Forelimb muscle (tissue), 1 donor: Measurements from ENCODE around the gene PODXL. TPM values are rescaled to one million over a fixed set of nuclear protein-coding genes. Genes with fewer than 3 reads are reported as not detected.
"Not testable (repeated sequence)": the region's sequence is repeated elsewhere in the genome, so short reads cannot be mapped to it uniquely, and the experiment has no call there.

Source experiments
- DNase-seq: peaks from one replicate; pipeline ENCODE4 v3.0.0-alpha.2; 2013; ENCODE audit warnings: low read depth
- polyA plus RNA-seq: library from polyadenylated mRNA; unstranded; fragments of 120-200 nt; gene quantifications from one replicate; pipeline ENCODE4 v1.2.1, GENCODE V29; 2013; ENCODE audit not compliant: insufficient read length

Gene PODXL
- polyA plus RNA-seq, 1 donor: 75.3 TPM

GRCh38 chr7:131495669-131496498, 60.5 kb downstream of the PODXL start:
- no peak for DNase-seq

GRCh38 chr7:131494182-131494581, 62.2 kb downstream of the PODXL start:
- no peak for DNase-seq

GRCh38 chr7:131493581-131493980, 62.8 kb downstream of the PODXL start:
- no peak for DNase-seq

GRCh38 chr7:131493081-131493480, 63.3 kb downstream of the PODXL start:
- no peak for DNase-seq

- no peak for DNase-seq
These were observed 66.5 kb downstream of the PODXL start for GRCh38 chr7:131489881-131490280.

DNA sequence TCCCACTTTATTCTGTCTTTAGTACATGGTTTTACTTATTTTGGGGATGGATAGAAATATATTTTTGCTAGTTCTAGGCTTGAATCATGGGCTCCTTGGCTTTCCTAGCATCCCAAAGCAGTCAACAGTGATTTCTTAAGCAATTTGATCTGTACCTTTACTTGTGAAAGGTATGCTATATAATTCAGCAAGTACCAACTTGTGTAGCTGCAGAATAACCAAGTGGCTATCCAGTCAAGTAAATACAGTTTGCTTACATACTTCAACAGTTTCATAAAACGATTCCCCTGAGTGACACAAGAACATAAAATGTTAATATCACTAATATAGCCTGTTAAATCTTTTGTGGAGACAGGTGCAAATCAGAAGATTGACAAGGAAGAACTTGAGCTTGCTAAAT, 67.2 kb downstream of the PODXL start:
- no peak for DNase-seq

- DNase-seq: no peak
These were observed 68.1 kb downstream of the PODXL start for GRCh38 chr7:131488361-131488760.

GRCh38 chr7:131487217-131487616, 69.2 kb downstream of the PODXL start:
- DNase-seq: no peak

DNA sequence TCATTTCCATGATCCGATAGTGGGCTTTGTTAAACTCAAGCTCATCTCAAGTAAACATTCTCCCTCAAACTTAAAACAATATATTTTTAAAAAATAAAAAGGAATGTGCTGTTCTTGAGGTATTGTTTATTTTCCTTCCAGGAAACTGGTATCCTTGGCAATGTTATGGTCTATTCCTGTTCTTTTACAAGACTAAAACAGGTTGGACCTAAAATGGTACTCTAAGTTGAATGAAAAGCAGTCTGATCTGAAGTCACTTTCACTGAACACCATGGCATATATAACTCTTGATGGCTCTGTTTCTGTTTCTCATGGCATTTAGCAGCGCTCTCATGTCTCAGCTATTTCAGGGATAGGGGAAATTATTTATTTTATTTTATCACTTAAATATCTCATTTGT, 70.1 kb downstream of the PODXL start:
- no peak for DNase-seq

GRCh38 chr7:131483586-131483985, 72.8 kb downstream of the PODXL start:
- DNase-seq: no peak

DNA sequence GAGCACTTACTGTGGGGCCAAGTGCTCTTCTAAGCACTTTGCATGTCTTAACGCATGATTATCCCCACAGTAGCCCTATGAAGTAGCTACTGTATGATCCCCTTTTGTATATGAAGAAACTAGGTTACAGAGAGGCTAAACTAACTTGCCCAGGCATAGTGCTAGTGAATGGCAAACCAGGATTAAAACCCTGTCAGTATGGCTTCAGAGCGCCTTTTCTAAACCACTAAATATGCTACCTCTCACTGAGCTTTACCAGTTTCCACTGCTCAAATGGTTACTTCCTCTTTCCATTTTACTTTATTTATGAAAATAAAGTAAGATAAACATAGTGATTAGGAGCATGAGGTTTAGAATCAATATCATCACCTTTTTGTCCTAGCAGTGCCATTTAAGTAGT, 73.6 kb downstream of the PODXL start:
- no peak for DNase-seq

DNA sequence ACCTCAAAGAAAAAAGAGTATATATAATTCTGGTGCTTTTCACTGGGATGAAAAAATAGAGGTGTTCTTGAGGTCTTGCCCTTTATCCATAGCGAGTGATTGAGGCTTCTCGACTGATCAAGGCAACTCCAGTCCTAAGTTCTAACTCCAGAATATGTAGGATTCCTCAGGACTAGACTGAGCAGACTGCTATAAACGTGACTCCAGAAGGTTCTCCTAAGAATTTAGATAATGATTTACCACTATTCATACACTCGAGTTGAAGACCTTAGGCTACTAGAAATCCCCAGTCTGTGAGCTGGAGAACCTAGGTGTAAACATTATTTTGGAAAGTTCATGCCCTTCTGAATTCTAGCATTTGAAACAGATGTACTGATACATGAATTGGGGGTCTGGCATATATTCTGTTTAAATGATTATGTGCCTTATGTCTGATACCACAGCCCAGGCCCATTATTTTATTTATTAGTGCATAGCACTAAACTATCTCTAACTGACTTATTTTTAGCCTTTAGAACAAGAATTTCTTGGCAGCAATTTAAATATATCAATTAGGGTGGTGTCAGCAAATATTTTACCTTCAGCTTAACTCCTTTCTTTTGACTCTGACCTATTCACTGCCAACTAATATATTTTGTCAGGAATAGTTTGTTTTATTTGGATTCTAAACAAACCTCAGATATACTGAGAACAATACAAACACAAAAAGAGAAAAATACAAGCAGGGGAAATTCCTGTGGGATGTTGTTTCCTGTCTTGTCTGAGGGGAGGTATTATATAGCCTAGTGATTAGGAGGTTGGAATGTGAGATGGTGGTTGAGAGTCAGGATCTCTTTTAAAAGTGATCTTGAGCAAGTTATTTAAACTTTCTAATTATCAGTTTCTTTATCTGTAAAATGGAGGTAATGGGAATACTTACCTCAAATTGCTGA, 75.8 kb downstream of the PODXL start:
- DNase-seq: no peak

GRCh38 chr7:131476740-131477139, 79.7 kb downstream of the PODXL start:
- no peak for DNase-seq

- no peak for DNase-seq
These were observed 85.0 kb downstream of the PODXL start for GRCh38 chr7:131471250-131472004.

GRCh38 chr7:131467788-131468187, 88.6 kb downstream of the PODXL start:
- DNase-seq: no peak

GRCh38 chr7:131466735-131467365, 89.6 kb downstream of the PODXL start:
- DNase-seq: no peak

DNA sequence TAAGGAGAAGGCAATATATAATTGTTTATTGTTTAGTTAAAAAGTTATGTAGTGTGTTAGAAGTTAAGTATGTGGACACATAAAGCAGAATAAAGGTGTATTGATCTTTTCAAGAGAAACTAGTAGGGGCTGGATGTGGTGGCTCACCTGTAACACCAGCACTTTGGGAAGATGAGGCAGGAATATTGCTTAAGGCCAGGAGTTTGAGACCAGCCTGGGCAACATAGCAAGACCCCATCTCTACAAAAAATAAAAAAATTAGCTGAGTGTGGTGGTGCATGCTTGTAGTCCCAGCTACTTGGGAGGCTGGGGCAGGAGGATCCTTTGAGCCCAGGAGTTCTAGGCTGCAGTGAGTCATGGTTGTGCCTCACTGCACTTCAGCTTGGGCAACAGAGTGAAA, 93.7 kb downstream of the PODXL start:
- DNase-seq: not testable (repeated sequence)

DNA sequence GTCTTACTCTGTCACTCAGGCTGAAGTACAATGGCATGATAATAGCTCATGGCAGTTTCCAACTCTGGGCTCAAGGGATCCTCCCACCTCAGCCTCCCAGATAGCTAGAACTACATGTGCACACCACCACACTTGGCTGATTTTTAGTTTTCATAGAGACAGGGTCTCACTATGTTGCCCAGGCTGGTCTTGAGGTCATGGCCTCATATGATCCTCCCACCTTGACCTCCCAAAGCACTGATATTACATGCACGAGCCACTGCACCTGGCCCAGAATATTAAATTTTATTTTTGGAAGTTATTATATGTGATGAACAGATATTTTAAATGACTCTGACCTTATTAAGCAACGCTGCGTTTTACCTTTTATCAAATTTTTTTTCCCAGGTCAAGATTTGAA, 94.4 kb downstream of the PODXL start:
- no peak for DNase-seq

GRCh38 chr7:131459256-131459655, 97.2 kb downstream of the PODXL start:
- no peak for DNase-seq

DNA sequence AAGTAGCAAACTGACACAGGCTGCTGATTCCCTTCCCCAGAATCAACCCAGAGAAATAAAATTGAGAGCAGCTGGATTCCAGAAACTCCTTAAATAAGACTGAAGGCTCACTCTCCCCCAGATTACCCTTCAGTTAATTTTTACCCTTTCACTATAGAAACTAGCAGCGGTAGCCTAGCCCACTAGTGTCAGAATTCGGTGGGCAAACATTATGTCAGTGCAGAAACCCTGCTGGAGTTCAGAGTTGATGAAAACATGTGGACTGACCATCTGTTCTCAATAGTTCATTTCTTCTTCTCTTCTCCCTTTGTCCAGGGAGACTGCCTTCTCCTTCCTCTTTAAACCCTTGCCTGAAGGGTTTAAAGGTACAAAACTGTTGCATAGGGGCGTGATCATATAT, 100.1 kb downstream of the PODXL start:
- no peak for DNase-seq

DNA sequence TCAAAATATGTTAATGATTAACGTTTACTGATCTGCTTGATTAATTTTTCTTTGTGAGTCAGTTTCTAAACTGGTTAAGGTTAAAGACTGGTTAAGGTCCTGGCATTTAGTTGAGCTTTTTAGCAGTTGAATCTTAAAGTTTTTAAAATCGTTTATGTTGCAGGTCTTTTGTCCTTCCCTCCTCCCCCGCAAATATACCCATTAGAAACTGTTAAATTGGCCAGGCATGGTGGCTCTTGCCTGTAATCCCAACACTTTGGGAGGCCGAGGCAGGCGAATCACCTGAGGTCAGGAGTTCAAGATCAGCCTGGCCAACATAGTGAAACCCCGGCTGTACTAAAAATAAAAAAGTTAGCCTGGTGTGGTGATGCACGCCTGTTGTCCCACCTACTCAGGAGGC, 100.9 kb downstream of the PODXL start:
- DNase-seq: no peak

- DNase-seq: no peak
These were observed 101.4 kb downstream of the PODXL start for GRCh38 chr7:131455001-131455400.
